ENCODE results near the gene STYX.

- TF ChIP-seq CTCF (conservative IDR thresholded peaks at IDR 0.05 in 1 of 2, IDR thresholded peaks at IDR 0.05 in 1 of 2; ENCODE audit: extremely low read depth in 1 of 2, insufficient read depth in 1 of 2, low read depth in 1 of 2, low read length in 2 of 2) (no peak), EZH2 (IDR thresholded peaks at IDR 0.05; ENCODE audit: borderline replicate concordance, low read length) (no peak)
Observed at GRCh38 chr14:52693532-52693931, 36.4 kb upstream of the STYX start.

Data from mammary epithelial cell (primary cell).